A549 (cell line): ENCODE measurements around the gene GAPDHS. TPM values are rescaled to one million over a fixed set of nuclear protein-coding genes. Genes with fewer than 3 reads are reported as not detected.

Experiments
- ATAC-seq, 2 experiments: fragments of 200-7000 bp in 1 of 2; fragments of >200 bp in 1 of 2; cut with Nextera tagmentation in 1 of 2; cut with Tn5 transposase in 1 of 2; 3 replicates each; pipeline versions ENCODE4 v1.8.0 to v1.9.1; 2018 to 2020; ENCODE audit warnings: mild to moderate bottlenecking in 1 of 2, moderate library complexity in 1 of 2
- CTCF ChIA-PET: fragments of 300-600 bp; sonication (Branson Sonifier 250); formaldehyde crosslinking; extraction: SDS; loops from one replicate; lab custom pipeline; 2021; ENCODE audit warnings: antibody characterized with exemption, inconsistent platforms; lab: Yijun Ruan, JAX
- POLR2A ChIA-PET: fragments of 350-600 bp; formaldehyde crosslinking; extraction: SDS; loops from one replicate; lab custom pipeline; 2021; ENCODE audit warnings: antibody characterized with exemption, inconsistent platforms; lab: Yijun Ruan, JAX
- DNase-seq, 2 experiments: peaks; one replicate each; pipeline versions ENCODE4 v3.0.0 to v3.0.0-alpha.2; 2011 to 2016; ENCODE audit warnings: low read depth in 1 of 2, low spot score in 1 of 2
- FAIRE-seq: peaks from 2 replicates; lab custom pipeline; 2011; peaks lifted over from hg19 to GRCh38; lab: Jason Lieb, UNC
- H3K27ac ChIP-seq, 2 experiments: fragments of >200 bp; sonication (Bioruptor Twin); formaldehyde crosslinking; 3 replicates each; pipeline ENCODE4 v1.5.1; 2016 to 2017
- H3K4me1 ChIP-seq: fragments of >200 bp; sonication (Bioruptor Twin); formaldehyde crosslinking; 3 replicates; pipeline ENCODE4 v1.6.1; 2016
- H3K4me2 ChIP-seq: fragments of >200 bp; sonication (Bioruptor Twin); formaldehyde crosslinking; 3 replicates; pipeline ENCODE4 v1.6.1; 2016
- H3K4me3 ChIP-seq: fragments of >200 bp; sonication (Bioruptor Twin); formaldehyde crosslinking; 3 replicates; pipeline ENCODE4 v1.5.1; 2016
- H3K9me3 ChIP-seq: fragments of >200 bp; sonication (Bioruptor Twin); formaldehyde crosslinking; 3 replicates; pipeline ENCODE4 v1.6.1; 2016
- ATOH8 ChIP-seq: fragments of 250-450 bp; sonication (Bioruptor Pico); IDR thresholded peaks from 2 replicates; pipeline ENCODE4 v1.5.0; 2020; ENCODE audit warnings: low read depth, mild to moderate bottlenecking, moderate library complexity
- BHLHE40 ChIP-seq: IDR thresholded peaks from 2 replicates; pipeline ENCODE4 v1.6.1; 2012; ENCODE audit warnings: low read depth, low read length, inconsistent platforms
- CBX8 ChIP-seq: fragments of 200-600 bp; sonication (generic); IDR thresholded peaks from 2 replicates; pipeline ENCODE4 v1.6.1; 2016
- CHD4 ChIP-seq: fragments of 200-600 bp; sonication (generic); IDR thresholded peaks from 2 replicates; pipeline ENCODE4 v1.6.1; 2016; ENCODE audit warnings: antibody characterized with exemption, mild to moderate bottlenecking, borderline replicate concordance
- E2F6 ChIP-seq: IDR thresholded peaks from 2 replicates; pipeline ENCODE4 v1.6.1; 2012; ENCODE audit warnings: low read depth, borderline replicate concordance
- EHMT2 ChIP-seq: fragments of 200-600 bp; sonication (generic); IDR thresholded peaks from 2 replicates; pipeline ENCODE4 v1.6.1; 2016; ENCODE audit warnings: antibody characterized with exemption, low read depth, mild to moderate bottlenecking, moderate library complexity
- ELK1 ChIP-seq: fragments of 150-350 bp; IDR thresholded peaks from 2 replicates; pipeline ENCODE4 v1.6.1; 2014; ENCODE audit warnings: low read depth, mild to moderate bottlenecking, low read length
- ESRRA ChIP-seq: fragments of 150-350 bp; IDR thresholded peaks from 2 replicates; pipeline ENCODE4 v1.6.1; 2014; ENCODE audit warnings: mild to moderate bottlenecking, low read length, borderline replicate concordance
- FOXS1 ChIP-seq: fragments of 250-450 bp; sonication (Bioruptor Pico); IDR thresholded peaks from 2 replicates; pipeline ENCODE4 v1.5.0; 2020; ENCODE audit warnings: mild to moderate bottlenecking, moderate library complexity
- HDAC2 ChIP-seq: fragments of 200-600 bp; sonication (generic); IDR thresholded peaks from 2 replicates; pipeline ENCODE4 v1.6.1; 2016
- HES2 ChIP-seq: fragments of >200 bp; sonication (Bioruptor Twin); formaldehyde crosslinking; IDR thresholded peaks from 2 replicates; pipeline ENCODE4 v1.6.1; 2016
- HOXB13 ChIP-seq: fragments of 250-450 bp; sonication (Bioruptor Pico); IDR thresholded peaks from 2 replicates; pipeline ENCODE4 v1.5.0; 2020; ENCODE audit warnings: low read depth, mild to moderate bottlenecking, moderate library complexity
- KDM1A ChIP-seq: fragments of 200-600 bp; sonication (generic); IDR thresholded peaks from 2 replicates; pipeline ENCODE4 v1.6.1; 2016; ENCODE audit warnings: low read depth, mild to moderate bottlenecking
- KDM5A ChIP-seq: fragments of 200-600 bp; sonication (generic); IDR thresholded peaks from 2 replicates; pipeline ENCODE4 v1.6.1; 2016; ENCODE audit warnings: antibody characterized with exemption, mild to moderate bottlenecking
- MYC ChIP-seq: IDR thresholded peaks from 2 replicates; pipeline ENCODE4 v1.6.1; 2012; ENCODE audit warnings: mild to moderate bottlenecking, inconsistent platforms, low read length, improper control_type of control experiment, borderline replicate concordance
- NPAS2 ChIP-seq: fragments of 250-450 bp; sonication (Bioruptor Pico); IDR thresholded peaks from 2 replicates; pipeline ENCODE4 v1.8.0; 2022; ENCODE audit warnings: mild to moderate bottlenecking, moderate library complexity, borderline replicate concordance
- NR3C1 ChIP-seq: fragments of >200 bp; sonication (Bioruptor Twin); formaldehyde crosslinking; IDR thresholded peaks from 3 replicates; pipeline ENCODE4 v1.6.1; 2017
- PHF8 ChIP-seq: fragments of 200-600 bp; sonication (generic); IDR thresholded peaks from 2 replicates; pipeline ENCODE4 v1.6.1; 2016; ENCODE audit warnings: low read depth, mild to moderate bottlenecking, antibody characterized with exemption, moderate library complexity, borderline replicate concordance
- POLR2AphosphoS2 ChIP-seq: conservative IDR thresholded peaks from 2 replicates; pipeline ENCODE4 v1.6.1; 2012; ENCODE audit warnings: low read length, improper control_type of control experiment, inconsistent platforms
- RCOR1 ChIP-seq: fragments of 150-350 bp; IDR thresholded peaks from 2 replicates; pipeline ENCODE4 v1.6.1; 2014; ENCODE audit warnings: antibody characterized with exemption, low read length, low read depth
- SREBF2 ChIP-seq: fragments of 450-650 bp; IDR thresholded peaks from 2 replicates; pipeline ENCODE4 v1.6.1; 2014; ENCODE audit warnings: mild to moderate bottlenecking, moderate library complexity
- ZNF302 ChIP-seq: fragments of 250-450 bp; sonication (Bioruptor Pico); IDR thresholded peaks from 2 replicates; pipeline ENCODE4 v1.9.0; 2021; ENCODE audit warnings: inconsistent platforms, mild to moderate bottlenecking, moderate library complexity
- WGBS: methylation state at CpG from one replicate; pipeline ENCODE4 v1.1.6; 2017; ENCODE audit errors: missing lambda C conversion rate; 5-methylcytosine and 5-hydroxymethylcytosine counted together
- polyA plus RNA-seq, 4 experiments: library from polyadenylated mRNA; depleted of rRNA in 3 of 4; stranded (reverse); fragments of >200 nt; fragmentation: RNase III in 1 of 4; extraction: RNeasy Plus Mini Kit Qiagen cat#74134 plus additional on column Dnase treatment in 1 of 4; gene quantifications; 2 replicates in 3 of 4; 3 replicates in 1 of 4; pipeline ENCODE4 v1.2.3, GENCODE V29; 2011 to 2017

GAPDHS gene
- polyA plus RNA-seq, 2 of the 4 experiments (the other 2 are of a cell fraction): not detected

GRCh38 chr19:35500611-35501010 is 32.6 kb upstream of the GAPDHS start:
- no peak for TF ChIP-seq NPAS2 (CRISPR knock-in tag)
- TF ChIP-seq ELK1: no peak
- no peak for TF ChIP-seq NR3C1
- no peak for TF ChIP-seq ESRRA
- TF ChIP-seq ZNF302 (CRISPR knock-in tag): no peak
- no peak for TF ChIP-seq E2F6
- TF ChIP-seq KDM1A: no peak
- TF ChIP-seq, all 56 proteins: peak for 0
- no peaks in the 10 kb centered on the region for H3K9me3 ChIP-seq
- ATAC-seq (no peak), FAIRE-seq (no peak), DNase-seq (no peak)
- WGBS: 72% methylated on average over 10 of the region's 10 CpGs
- H3K4me3 ChIP-seq: no peak overlapping the region
- H3K4me1 ChIP-seq: no peaks in the 10 kb centered on the region
- no peak overlapping the region for H3K27ac ChIP-seq
- ChIA-PET CTCF (interaction anchor here (0.5 to 3.7 kb wide), 7 partner anchors 8 to 358 kb away, joined by 3 to 41 read pairs (median 4); no protein-coding TSS in a partner anchor), POLR2A (no interaction called here)
- H3K4me2 ChIP-seq: no peak overlapping the region

GRCh38 chr19:35501684-35502083 is 31.6 kb upstream of the GAPDHS start:
- TF ChIP-seq ESRRA (no peak), POLR2AphosphoS2 (no peak), CHD4 (no peak), KDM5A (no peak), E2F6 (no peak), BHLHE40 (no peak), RCOR1 (no peak), ATOH8 (CRISPR knock-in tag) (no peak), EHMT2 (no peak), HES2 (no peak), HDAC2 (no peak), PHF8 (no peak), SREBF2 (no peak), HOXB13 (no peak)
- ChIA-PET CTCF (interaction anchor here (0.6 to 10.2 kb wide), 9 partner anchors 7 to 251 kb away, joined by 3 to 207 read pairs (median 6); no protein-coding TSS in a partner anchor), POLR2A (no interaction called here)
- ATAC-seq (no peak), DNase-seq (no peak), FAIRE-seq (no peak)
- Histone ChIP-seq H3K4me3 (no peak overlapping the region), H3K27ac (no peak overlapping the region), H3K4me1 (no peaks in the 10 kb centered on the region), H3K9me3 (no peaks in the 10 kb centered on the region), H3K4me2 (no peak overlapping the region)
- WGBS: 57% methylated on average over 15 of the region's 15 CpGs

- CTCF ChIA-PET: interaction anchor here (0.6 to 10.2 kb wide), 10 partner anchors 7 to 220 kb away, joined by 3 to 207 read pairs (median 5); partner anchors contain the start of gene HAMP
- H3K9me3 ChIP-seq: no peaks in the 10 kb centered on the region
- H3K27ac ChIP-seq: no peak overlapping the region
- H3K4me2 ChIP-seq: no peak overlapping the region
- no peak for DNase-seq
- TF ChIP-seq FOXS1: no peak
- TF ChIP-seq ESRRA: no peak
- TF ChIP-seq MYC: no peak
- TF ChIP-seq RCOR1: no peak
- TF ChIP-seq CBX8: no peak
- no peaks in the 10 kb centered on the region for H3K4me1 ChIP-seq
- H3K4me3 ChIP-seq: no peak overlapping the region
- WGBS: 69% methylated on average over 4 of the region's 4 CpGs
- POLR2A ChIA-PET: no interaction called here
- no peak for FAIRE-seq
- no peak for ATAC-seq
These were observed 30.5 kb upstream of the GAPDHS start for GRCh38 chr19:35502751-35503150.
